Stimulated activated CD4-positive, alpha-beta T cell treated with anti-CD3 and anti-CD28 coated beads, TNF-alpha, amount 100 ng/mL, for 4 hours (primary cell): ENCODE measurements around the gene KCTD8.

Experiments used
- DNase-seq, 3 experiments: peaks; one replicate each; pipeline ENCODE4 v3.0.0-alpha.2; 2020; ENCODE audit warnings: low read depth in 3 of 3

Gene KCTD8

GRCh38 chr4:44162538-44163270 lies 285.9 kb downstream of the KCTD8 start:
- no peak for DNase-seq

GRCh38 chr4:44161756-44162155 lies 286.9 kb downstream of the KCTD8 start:
- no peak for DNase-seq

GRCh38 chr4:44160776-44161367 lies 287.7 kb downstream of the KCTD8 start:
- no peak for DNase-seq

- DNase-seq, result no peak
Measured at GRCh38 chr4:44159991-44160390, 288.6 kb downstream of the KCTD8 start.

GRCh38 chr4:44157611-44158277 lies 290.9 kb downstream of the KCTD8 start:
- no peak for DNase-seq

GRCh38 chr4:44150091-44150576 lies 298.5 kb downstream of the KCTD8 start:
- DNase-seq, result no peak

- DNase-seq, result no peak
Measured at GRCh38 chr4:44149282-44149681, 299.3 kb downstream of the KCTD8 start.

GRCh38 chr4:44147571-44148075 lies 301.0 kb downstream of the KCTD8 start:
- no peak for DNase-seq

GRCh38 chr4:44146516-44146915 lies 302.1 kb downstream of the KCTD8 start:
- DNase-seq, result no peak

GRCh38 chr4:44145868-44146267 lies 302.7 kb downstream of the KCTD8 start:
- no peak for DNase-seq

- no peak for DNase-seq
Measured at GRCh38 chr4:44132526-44132925, 316.1 kb downstream of the KCTD8 start.
